HG03558 (cell line): ENCODE measurements around the gene TUBA3D.
A peak's percentile ranks its signal among the peaks of the same experiment; 100 is the strongest.
"Not testable (repeated sequence)": the region's sequence is repeated elsewhere in the genome, so short reads cannot be mapped to it uniquely, and the experiment has no call there.

Source experiments
- ATAC-seq: cut with Tn5 transposase; IDR thresholded peaks from one replicate; pipeline ENCODE4 v1.9.1; 2021; ENCODE audit warnings: moderate number of reproducible peaks; ENCODE audit not compliant: unreplicated experiment; ENCODE audit errors: extremely low read depth

The TUBA3D gene

DNA sequence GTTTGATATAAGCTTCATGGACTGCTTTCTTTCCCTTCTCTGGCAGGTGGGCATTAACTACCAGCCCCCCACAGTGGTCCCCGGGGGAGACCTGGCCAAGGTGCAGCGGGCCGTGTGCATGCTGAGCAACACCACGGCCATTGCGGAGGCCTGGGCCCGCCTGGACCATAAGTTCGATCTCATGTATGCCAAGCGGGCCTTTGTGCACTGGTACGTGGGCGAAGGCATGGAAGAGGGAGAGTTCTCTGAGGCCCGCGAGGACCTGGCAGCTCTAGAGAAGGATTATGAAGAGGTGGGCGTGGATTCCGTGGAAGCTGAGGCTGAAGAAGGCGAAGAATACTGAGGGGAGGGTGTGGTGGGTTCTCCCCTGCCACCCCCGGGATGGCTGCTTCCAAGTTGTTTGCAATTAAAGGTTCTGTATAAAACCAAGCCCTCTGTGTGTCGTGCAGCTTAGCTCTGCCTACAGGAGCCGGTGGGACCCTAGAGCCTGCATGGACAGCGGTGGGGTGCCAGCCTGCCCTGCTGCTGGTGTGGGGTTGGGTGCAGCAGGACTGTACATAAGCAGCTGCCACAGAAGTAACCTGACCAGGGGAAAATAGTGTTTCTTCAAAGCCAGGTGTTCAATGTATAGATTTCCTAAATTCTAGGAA lies 6.7 kb downstream of the TUBA3D start:
- ATAC-seq = not testable (repeated sequence)

DNA sequence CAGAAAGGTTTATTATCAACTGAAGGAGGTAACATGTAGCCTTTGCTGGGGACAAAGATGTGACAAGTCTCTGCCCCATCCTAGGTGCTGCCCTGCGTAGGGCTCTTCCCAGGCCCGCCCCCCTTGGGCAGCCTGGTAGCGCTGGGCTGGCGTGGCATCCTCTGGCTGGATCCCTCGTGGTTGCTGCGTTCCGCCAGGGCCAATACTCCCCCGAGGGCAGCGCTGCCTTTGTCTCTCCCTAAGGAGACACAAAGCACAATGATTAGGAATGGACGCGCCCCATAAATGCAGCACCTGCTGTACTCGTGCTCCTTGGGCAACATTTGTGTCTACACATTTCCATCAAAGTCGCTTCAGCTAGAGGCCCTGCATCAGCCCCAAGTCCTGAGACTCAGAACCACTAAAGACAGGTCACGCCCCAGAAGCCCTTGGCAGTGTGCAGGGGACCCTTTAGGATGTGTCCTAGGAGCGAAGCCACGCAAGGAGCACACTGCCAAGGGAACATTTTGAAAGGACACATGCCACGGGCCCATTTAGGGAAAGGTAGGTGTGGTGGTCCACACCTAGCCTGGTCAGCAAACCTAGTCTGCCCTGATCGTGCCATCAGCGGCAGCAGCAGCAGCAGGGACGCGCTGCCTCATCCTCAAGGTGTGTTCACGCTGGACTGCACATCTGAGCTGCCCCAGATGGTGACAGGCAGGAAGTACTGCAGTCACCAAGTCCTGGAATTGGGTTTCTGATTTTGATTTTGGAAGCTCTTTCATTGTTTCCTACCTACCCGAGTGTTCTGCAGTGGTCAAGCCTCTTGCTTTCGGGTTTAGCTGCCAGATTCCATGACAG lies 8.3 kb downstream of the TUBA3D start:
- not testable (repeated sequence) for ATAC-seq

DNA sequence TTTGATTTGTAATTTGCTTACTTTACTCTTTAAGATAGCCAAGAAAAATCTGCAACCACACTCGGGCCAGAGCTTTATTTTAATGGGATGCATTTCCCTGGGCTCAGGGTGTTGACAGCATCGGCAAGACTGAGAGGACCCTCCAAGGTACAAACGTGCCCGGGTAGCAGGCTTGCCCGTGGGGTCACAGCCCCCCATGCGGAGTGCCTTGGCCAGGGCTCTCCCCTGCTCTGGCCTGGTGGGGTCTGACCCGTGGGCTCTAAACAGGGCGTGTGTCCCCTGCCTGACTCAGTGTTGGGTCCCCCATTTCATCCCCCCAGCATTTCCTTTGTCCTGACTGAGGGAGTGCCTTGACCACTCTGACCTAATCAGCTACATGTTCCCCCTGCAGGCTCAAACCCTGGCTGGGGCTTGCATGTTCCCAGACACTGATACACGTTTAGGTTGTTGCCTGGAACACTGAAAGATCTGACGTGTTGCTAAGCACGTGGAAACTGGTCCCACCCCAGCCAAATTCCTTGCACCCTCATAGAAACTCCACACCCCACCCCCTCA lies 9.1 kb downstream of the TUBA3D start:
- not testable (repeated sequence) for ATAC-seq

DNA sequence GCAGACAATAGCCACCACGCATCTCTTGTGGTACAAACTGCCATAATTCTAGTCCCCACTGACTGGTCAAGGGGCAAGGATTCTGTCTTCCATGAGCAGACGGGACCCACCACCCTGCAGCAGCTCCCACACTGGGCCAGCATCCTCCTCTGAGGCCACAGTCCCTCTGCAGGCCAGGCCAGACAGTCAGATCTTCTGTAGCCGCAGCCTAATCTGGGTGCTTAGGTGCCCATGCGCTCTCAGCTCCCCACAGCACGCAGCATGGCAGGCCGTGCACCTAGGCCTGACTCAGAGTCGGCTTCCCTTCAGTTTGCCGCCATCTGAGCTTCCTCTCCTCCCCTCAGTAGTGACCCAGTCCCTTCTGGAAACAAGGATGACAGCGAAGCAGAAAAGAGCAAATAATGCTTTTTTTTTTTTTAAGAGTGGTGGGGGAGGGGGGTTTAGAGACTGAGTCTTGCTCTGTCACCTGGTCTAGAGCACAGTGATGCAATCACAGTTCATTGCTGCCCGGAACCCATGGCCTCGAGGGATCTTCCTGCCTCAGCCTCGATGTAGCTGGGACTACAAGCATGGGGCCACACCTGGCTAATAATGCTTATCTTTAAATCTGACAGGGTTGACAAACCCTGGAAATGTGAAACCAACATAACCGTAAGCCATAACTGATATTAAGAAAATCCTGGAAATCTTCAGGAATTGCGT lies 10.4 kb downstream of the TUBA3D start:
- ATAC-seq = not testable (repeated sequence)

DNA sequence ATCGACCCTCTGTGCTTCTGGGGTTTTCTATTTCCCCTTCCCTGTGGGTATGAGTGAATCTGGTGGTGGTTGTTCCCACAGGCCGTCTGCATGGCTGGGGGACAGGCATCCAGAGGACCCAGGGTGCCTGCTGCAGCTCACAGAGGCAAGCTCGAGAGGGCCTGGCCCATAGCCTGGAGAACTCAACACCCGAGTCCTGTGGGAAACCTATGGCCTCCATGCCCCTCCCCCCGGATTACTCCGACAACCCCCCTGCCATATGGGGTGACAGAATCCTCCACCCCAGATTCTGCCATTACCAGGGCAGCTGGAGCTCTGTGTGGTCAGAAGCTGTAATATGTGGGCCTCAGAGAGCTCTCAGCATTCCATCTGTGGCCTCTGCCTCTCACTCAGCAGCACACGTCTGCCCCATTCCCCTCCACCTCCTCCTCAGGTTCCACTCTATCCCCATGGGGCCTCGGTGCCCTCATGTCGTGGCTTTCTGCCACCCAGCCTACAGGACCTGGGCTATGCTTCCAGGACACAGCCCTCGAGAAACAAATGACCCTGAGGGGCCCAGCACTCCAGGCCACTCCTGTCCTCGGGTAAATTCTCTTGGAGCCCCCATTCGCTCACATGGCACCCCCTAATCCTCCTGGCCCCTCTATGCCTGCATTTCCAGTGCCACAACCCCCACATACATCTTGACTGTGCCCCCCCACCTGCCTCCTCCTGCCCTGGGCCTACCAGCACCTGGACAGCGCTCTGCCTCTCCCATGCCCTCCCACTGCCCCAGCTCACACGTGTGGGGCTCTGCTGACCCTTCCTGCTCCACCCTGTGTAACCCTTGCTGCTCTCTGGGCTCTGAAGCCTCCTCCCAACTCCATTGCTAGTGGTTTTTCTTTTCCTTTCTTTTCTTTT lies 12.6 kb downstream of the TUBA3D start:
- ATAC-seq = no peak

DNA sequence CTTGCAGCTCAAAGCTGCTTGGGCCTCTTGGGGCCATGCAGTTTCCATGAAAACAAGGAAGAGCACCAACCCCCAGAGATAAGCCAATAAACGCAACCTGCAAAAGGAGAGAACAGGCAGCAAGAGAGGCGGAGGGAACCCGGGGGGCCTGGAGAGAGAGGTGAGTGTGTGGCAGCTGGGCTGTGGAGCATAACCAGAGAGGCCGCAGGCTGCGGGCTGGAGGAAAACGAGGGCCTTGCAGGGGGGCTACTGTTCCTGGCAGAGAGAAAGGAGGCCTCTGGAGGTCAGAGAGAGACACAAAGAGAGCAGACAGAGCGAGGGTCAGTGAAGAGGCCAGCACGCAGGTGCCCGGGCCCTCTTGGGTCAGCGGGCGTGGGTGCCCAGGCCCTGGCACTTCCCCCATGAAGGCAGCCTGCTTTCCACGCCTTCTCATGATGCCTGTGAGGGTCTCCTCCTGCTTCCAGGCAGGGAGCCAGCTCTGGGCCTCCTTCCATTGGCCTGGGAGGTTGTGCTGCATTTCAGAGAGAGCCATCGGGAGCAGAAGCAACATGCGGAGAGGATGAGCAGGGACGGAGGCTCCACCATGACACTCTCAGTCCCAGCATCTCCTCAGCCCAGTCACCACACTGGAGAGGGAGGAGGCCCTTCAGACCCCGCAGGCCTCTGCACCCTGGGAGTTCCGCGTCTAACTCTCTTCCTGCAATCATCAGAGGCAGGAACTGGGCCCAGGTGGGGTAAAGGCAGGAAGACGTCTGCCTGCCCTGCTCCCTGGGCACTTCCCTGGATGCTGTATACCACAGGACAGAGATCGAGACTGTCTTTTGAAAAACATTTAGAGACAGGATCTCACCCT lies 14.9 kb downstream of the TUBA3D start:
- not testable (repeated sequence) for ATAC-seq

DNA sequence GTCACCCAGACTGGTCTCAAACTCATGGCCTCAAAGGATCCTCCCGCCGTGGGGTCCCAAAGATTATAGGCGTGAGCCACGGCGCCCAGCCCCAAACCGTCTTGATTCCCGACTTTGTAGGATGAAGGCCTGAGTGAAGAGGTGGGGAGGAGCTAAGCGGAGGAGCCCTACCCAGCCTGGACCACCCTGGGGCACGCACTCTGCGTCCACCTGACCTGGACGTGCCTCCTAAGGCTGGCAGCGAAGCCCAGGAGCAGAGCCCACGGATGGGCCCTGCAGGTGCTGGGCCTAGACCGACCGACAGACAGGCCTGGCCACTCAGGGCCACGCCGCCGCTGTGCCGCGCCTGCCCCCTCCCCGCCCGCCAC lies 15.5 kb downstream of the TUBA3D start:
- not testable (repeated sequence) for ATAC-seq

DNA sequence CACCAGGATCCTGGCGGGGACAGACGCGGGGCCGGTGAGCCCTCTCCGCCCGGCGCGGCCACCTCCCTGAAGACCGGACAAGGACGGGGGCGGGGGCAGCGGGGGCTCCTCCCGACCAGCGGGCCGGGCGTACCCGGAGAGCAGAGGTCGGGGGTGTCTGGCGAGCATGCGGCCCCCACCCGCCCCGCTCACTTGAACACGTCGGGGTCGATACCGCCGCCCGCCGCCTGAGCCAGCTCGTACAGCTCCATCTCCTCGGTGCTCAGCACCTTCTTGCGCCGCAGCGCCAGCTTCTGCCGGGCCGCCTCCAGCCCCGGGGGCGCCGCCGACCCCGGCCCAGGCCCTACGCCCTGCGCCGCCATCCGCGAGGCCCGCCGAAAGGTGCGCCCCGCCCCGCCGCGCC lies 16.1 kb downstream of the TUBA3D start, which contains the start of gene MZT2A:
Gene MZT2A, minus strand, starts transcription at position 383 of the 403 bp plus-strand sequence. Its CDS starts 21 bp downstream, at position 362.
- not testable (repeated sequence) for ATAC-seq

DNA sequence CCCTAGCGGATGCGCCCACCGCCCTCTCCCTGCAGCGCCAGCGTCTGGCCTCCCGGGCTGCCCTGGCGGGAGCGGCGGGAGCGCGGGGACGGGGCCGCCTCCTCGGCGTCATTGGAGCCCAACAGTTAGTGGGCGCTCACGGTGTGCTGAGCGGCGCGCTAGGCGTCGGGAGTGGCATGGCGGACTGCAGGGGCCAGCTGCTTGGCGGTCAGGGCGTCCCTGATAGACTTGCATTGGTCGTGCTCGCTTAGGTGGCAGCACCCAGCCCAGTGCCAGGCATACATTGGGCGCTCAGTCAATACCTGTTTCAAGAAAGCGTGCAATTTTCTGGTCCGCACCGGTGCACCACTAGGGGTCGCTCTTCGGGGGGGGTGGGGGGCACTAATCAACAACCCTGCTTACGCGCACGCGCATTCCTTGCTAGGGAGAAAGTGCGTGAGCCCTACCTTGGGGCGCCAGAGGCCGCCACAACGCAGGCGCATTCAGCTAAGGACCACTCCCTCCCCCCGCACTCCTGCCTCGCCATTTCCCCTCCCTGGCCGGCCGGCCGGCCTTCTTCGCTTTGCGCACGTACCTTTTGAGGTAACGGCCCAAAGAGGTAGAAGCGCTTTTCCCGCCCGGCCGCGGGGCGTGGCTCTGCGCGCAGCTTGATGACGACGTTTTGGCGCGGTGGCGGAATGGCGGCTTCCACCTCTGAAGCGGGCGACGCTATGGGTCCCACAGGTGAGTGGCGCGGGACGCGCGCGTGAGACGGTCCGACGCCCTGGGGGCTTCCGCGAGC lies 16.7 kb downstream of the TUBA3D start:
- ATAC-seq = peak; percentile 47

DNA sequence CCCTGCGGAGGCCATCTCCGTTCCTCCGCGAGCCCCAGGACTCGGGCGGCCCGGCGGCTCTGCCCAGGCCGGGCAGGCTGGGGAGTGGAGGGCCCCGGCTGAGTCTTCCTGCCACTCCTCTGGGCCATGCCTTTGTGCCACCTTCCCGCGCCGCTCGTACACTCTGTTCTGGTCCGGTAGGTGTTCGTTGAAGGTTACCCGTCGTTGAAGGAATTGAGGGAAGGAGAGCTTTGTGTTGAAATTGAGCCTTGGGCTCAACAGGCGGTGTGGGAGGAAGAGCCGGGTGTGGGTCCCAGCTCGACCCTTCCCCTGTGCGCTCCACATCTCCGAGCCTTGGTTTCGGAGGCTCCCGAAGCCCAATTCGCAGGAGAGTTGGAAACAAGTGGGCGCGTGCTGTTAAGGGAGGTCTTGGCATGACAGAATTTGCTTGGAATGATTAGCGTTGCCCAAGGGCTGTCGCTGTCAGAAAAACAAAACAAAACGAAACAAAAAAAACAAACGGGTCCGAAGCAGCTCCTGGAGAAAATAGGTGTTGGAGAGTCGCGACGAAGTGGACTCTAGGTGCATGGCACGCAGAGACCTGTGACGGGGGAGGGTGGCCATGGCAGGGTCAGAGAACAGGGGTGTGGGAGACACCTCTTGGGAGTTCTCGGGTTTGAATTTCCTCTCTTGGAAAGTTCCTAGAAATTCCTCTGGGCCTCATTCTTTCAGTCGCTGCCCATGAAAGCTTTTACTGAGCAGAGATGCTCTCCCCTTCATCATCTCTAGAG lies 17.5 kb downstream of the TUBA3D start:
- no peak for ATAC-seq

DNA sequence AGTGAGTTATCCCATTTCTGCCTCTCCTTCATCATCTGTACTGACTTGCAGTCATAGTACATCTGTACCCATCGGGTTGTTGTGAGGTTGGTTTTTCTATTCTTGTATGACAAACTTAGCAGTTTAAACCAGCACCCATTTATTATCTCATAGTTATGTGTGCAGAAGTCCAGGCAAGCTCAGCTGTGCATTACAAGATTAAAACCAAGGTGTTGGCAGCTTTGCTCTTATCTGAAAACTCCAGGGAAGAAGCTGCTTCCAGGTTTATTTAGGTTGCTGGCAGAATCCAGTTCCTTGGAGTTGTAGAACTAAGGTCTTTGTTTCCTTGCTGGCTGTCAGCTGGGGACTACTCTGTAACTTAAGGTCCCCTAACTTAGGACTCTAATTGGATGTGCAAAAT lies 19.6 kb downstream of the TUBA3D start:
- not testable (repeated sequence) for ATAC-seq

DNA sequence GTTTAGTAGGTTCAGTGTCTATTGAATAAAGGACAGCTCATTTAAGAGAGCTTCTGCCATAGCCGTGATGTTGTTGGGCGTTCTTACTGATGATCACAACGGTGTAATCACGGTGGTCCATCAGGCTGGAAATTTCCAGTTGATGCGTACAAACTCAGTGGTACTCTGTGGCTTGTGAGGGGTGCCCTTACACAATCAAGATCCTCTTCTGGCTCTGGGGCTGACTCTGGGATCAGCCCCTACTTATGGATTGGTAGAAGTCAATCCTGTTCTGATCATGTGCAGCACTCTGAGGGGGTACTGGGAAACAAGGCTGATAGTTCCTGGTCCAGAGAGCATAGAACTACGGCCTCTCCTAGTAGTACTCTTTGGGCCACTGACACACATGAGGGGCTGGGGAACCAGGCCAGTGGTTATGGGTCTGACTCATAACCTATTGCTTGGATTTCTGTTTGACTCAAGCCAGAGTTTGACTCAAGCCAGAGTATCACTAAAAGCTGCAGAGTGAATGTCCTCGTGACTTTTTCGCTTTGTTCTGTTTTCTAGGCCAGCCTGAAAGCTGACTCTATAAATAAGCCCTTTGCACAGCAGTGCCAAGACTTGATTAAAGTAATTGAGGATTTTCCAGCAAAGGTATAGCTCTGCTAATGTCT lies 22.5 kb downstream of the TUBA3D start:
- peak; percentile 91 for ATAC-seq

DNA sequence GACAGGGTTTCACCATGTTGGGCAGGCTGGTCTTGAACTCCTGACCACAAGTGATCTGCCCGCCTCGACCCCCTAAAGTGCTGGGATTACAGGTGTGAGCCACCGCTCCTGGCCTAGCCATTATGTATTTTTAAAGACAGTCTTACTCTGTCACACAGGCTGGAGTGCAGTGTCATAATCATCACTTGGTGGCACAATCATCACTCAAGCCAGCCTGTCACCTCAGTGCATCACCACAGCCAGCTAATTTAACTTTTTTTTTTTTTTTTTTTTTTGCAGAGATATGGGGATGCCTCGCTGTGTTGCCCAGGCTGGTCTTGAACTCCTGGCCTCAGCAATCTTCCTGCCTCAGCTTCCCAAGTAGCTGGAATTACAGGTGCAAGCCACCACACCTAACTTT lies 27.7 kb downstream of the TUBA3D start:
- not testable (repeated sequence) for ATAC-seq

DNA sequence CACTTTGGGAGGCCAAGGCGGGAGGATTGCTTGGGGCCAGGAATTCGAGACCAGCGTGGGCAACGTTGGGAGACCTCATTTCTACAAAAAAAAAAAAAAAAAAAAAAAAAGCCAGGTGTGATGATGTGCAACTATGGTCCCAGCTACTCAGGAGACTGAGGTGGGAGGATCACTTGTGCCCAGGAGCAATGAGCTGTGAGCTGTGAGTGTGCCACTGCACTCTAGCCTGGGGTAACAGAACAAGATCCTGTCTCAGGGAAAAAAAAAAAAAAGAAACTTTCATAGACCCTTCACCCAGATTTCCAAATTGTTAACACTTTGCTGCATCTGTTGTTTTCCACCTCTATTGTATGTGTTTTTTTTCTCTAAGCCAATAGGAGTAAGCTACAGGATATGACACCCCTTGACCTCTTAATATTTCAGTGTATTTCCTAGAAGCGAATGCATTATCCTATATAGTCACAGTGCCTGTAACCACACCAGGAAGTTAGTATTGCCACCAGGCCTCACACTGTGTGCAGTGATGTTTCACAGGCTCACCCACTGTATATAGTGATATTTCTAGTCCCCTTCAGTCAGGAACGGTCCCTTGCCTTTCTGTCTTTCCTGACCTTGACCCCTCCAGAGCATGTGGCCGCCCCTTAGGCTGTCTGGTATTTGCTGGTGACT lies 28.3 kb downstream of the TUBA3D start:
- ATAC-seq = not testable (repeated sequence)

DNA sequence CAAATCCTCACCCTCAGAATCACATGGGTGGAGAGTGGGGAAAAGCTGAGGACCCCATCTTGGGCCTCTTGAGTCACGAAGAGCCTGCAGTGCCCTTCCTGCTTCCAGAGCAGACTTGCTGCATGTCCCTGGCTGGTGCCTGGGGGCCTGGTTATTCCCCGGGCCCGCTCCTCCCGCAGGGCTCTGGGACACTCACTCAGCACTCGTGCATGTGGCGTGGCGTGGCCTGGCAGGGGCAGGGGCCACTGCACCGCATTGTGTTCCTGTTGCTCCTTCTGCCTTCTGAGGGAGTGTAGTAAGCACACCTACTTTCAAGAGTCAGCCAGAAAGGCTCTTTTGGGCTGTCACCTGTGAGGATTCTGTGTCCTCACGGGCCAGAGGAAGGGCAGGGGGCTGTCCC lies 33.7 kb downstream of the TUBA3D start:
- ATAC-seq = no peak

DNA sequence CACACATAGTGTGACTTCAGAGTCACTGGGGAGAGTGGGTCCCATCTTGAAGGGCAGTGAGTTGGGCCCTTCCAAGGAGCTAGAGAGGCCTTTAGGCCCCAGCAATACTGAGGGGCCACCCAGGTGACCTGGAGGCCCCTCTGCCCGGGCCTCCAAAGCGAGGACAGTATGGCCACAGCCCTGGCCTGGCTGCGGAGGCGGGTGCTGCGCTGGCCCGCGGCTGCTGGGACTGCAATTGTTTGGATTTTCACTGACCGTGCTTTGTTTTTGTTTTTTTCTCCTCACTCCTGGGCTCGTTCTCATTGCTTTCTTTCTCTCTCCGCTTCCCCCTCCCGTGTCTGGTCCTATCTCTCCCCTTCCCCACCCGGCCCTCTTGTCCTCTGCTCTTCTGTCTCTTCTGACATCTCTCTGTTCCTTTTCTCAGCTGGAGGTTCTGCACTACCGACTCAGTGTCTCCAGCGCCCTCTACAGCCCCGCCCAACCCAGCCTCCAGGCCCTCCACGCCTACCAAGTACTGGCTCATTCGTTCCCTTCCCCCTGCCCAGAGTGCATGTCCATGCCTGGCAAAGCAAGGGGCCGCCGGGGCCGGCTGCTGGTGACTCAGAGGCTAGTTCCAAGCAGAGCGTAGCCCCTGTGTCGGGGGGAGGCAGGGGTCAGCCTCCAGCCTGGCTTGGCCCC lies 35.5 kb downstream of the TUBA3D start:
- not testable (repeated sequence) for ATAC-seq
